HCT116 (cell line): Measurements from ENCODE around the gene IZUMO1R.

Experiments
- EZH2phosphoT487 ChIP-seq: fragments of 200-600 bp; IDR thresholded peaks from 2 replicates; pipeline ENCODE4 v1.6.1; 2018; ENCODE audit warnings: antibody characterized with exemption, borderline replicate concordance
- SIN3A ChIP-seq: IDR thresholded peaks from 2 replicates; pipeline ENCODE4 v1.6.1; 2012; ENCODE audit warnings: low read depth
- TF ChIP-seq, protein P1 (sequence below), 3 experiments: fragments of 200-600 bp in 1 of 3; sonication (generic) in 1 of 3; IDR thresholded peaks in 2 of 3; conservative IDR thresholded peaks in 1 of 3; 2 replicates each; pipeline ENCODE4 v1.5.1; 2012 to 2017; ENCODE audit warnings: low read depth in 2 of 3, low read length in 2 of 3, antibody characterized with exemption in 1 of 3, borderline replicate concordance in 1 of 3, control low read depth in 1 of 3, mild to moderate bottlenecking in 1 of 3, mixed read lengths in 1 of 3, mixed run types in 1 of 3, moderate library complexity in 1 of 3; ENCODE audit not compliant: insufficient read depth in 1 of 3

DNA sequence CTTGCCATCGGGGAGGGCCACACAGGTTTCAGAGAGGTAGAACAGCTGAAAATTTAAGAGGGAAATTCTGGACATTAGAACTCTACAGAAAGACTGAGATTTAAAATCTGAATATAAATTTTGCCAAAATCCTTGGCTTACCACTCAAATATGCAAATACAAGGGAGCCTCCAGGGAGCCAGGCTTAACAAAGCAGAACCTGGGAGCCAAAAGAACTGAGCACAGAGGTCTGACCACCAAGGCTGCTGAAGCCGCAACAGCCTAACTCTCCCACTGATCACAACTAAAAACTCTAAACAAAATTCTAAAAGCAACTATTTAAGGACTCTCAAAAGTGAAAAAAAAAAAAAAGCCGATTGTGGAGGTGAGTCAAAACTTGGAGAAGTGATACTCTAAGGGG lies 34.3 kb downstream of the IZUMO1R start:
- TF ChIP-seq EZH2phosphoT487 (no peak), SIN3A (no peak)
- TF ChIP-seq, protein P1, sequence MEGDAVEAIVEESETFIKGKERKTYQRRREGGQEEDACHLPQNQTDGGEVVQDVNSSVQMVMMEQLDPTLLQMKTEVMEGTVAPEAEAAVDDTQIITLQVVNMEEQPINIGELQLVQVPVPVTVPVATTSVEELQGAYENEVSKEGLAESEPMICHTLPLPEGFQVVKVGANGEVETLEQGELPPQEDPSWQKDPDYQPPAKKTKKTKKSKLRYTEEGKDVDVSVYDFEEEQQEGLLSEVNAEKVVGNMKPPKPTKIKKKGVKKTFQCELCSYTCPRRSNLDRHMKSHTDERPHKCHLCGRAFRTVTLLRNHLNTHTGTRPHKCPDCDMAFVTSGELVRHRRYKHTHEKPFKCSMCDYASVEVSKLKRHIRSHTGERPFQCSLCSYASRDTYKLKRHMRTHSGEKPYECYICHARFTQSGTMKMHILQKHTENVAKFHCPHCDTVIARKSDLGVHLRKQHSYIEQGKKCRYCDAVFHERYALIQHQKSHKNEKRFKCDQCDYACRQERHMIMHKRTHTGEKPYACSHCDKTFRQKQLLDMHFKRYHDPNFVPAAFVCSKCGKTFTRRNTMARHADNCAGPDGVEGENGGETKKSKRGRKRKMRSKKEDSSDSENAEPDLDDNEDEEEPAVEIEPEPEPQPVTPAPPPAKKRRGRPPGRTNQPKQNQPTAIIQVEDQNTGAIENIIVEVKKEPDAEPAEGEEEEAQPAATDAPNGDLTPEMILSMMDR (IDR thresholded peaks at IDR 0.05 in 2 of 3, conservative IDR thresholded peaks at IDR 0.05 in 1 of 3; ENCODE audit: borderline replicate concordance in 1 of 3, insufficient read depth in 1 of 3, low read depth in 2 of 3, low read length in 2 of 3) = no peak
